Stimulated activated CD8-positive, alpha-beta memory T cell treated with anti-CD3 and anti-CD28 coated beads, Interleukin-12 subunit alpha, Interleukin-12 subunit beta, amount 100 ng/mL, for 4 hours (primary cell): Measurements from ENCODE around the gene CDH4.

Source experiments
- DNase-seq: peaks from one replicate; pipeline ENCODE4 v3.0.0-alpha.2; 2020; ENCODE audit warnings: low read depth

CDH4 gene

DNA sequence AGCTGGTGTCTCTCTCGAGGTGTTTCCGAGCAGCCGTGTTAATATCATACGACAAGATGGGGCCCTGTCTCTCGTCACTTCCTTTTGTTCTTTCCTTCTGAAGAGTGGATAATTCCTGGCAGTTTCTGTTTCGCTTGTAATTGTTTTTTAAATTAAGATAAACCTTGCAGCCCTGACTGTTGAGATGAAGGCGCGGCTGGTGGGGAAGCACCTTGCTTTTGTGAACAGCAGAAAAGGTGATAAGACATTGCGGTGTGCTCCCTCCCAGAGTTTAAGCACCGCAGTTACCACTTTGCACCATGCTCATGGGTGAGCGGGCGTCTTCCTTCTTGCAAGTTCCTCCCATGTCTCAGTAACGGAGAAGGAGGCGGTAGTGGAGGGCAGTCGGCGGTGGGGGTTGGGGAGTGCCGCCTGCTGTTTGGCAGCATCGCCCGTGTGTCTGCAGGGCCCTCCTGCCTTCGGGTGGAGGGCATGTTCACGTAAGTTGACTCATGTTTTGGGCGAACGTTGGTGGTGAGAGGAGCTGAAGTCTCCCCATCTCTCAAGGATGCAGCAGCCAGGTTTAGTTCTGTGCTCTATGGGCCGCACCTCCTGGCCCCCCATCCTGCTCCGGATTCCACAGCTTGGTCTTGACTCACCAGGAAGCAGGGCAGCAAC is 467.8 kb downstream of the CDH4 start:
- peak; percentile 4 for DNase-seq

DNA sequence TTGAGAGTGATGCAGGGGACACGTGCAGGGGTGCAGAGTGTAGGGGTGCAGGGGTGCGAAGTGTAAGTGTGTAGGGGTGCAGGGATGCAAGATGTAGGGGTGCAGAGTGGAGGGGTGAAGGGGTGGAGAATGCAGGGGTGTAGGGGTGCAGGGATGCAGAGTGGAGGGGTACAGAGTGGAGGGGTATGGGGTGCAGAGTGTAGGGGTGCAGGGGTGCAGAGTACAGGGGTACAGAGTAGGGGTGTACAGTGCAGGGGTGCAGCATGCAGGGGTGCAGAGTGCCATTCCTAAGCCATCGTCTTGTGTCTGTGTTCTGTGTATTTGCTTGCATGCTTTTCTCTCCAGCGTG is 468.3 kb downstream of the CDH4 start:
- DNase-seq: no peak

DNA sequence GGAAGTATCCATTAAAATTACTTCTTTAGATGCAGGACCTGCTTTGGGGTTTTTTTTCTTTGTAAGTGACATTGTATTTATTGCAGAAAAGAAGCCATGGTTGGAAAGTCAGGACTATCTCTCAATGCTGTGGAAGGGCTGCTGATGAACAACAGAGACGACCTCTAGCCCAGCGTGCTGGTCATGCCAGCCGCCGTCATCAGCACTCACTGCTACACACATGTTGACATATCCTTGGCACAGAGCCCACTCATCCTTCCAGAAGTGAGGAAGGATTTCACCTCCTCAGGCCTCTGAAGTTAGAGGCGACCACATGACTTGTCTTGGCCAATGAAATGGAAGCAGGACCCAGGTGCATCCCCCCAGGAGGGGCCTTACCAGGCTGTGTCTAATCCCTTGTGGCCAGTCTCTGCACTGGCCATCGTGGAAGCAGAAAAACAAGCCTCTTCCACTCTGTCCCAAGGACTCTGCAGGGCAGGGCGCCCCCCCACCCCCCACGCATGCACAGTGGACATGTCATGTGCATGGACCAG is 470.2 kb downstream of the CDH4 start:
- no peak for DNase-seq

DNA sequence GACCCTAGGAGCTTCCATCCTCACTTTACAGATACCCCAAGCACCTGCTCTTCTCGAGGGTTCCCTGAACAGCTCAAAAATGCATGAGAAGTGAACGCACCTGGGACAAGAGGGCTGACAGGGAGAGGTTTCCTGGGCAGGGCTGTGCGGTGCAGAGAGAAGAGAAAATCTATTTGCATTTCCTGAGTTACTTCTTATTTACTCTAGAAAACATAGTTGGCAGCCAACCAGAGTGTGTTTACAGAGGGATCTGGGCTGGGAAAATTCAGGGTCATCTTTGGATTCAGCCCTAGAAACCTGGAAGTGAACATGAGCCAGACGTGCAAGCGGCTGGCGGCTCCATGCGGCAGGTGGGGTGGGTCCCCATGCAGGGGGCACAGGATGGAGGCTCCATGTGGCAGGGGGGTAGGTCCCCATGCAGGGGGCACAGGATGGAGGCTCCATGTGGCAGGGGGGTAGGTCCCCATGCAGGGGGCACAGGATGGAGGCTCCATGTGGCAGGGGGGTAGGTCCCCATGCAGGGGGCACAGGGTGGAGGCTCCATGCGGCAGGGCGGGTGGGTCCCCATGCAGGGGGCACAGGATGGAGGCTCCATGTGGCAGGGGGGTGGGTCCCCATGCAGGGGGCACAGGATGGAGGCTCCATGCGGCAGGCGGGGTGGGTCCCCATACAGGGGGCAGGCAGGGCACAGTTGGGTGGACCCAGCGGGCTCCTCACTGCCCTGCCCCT is 471.6 kb downstream of the CDH4 start:
- DNase-seq: no peak

DNA sequence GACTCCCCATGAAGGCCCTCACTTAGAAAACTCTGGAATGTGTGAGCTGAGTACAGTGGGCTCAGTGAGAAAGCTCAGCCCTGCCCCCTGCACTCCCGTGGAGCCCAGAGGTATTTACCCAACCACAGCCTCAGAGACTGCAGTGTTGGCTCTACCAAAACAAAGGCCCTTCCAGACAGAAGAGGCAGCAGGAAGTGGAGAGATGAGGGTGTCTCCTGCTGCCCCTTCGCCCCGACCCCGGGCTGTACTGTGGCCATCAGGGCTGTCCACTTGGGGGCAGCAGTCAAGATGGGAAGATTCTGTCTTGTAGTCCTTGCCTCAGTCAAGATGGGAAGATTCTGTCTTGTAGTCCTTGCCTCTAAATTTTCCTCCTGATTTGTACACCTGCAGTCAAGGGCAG is 472.3 kb downstream of the CDH4 start:
- DNase-seq: no peak

DNA sequence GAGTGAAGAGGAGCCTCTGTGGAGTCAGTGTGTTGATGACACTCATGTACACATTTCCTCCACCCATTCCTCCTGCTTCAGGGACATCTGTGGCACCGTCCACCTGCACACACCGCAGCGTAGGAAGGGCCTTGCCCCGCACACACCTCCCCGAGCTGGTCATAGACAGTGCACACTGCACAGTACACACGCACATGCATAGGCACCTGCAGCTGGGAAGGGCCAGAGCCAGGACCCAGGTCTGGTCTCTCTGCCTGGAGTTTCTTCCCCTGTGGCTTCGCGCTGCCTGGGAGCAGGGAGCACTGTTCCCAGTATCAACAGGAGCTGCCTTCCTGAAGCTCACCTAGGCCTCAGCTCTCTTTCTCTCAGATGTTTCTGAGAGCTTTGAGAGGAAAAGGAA is 473.1 kb downstream of the CDH4 start:
- DNase-seq: no peak

DNA sequence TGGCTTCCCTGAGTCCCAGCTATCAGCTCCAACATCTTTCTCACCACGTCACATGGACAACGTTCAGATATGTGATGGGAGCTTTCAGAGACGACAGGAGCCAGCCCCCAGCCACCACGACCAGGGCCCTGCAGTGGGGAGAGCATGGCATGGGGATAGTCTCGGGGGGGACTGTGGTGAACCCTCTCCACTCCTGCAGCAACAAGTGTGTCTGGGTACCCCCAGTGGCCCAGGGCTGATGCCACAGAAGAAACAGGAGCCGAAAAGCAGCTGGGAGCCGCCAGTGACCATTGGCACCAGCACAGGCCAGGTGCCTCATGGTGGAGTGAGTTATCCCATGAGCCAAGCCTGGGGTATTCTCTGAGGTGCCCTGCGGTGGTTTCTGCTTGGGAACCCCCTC is 473.9 kb downstream of the CDH4 start:
- DNase-seq: no peak

DNA sequence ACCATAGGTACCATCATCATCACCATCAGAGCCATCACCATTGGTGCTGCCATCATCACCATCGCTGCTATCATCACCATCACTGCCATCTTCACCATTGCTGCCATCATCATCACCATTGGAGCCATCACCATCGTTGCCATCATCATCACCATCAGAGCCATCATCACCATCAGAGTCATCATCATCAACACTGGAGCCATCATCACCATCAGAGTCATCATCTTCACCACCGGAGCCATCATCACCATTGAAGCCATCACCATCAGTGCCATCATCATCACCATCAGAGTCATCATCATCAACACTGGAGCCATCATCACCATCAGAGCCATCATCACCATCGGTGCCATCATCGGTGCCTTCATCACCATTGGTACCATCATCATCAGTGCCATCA is 474.9 kb downstream of the CDH4 start:
- no peak for DNase-seq

DNA sequence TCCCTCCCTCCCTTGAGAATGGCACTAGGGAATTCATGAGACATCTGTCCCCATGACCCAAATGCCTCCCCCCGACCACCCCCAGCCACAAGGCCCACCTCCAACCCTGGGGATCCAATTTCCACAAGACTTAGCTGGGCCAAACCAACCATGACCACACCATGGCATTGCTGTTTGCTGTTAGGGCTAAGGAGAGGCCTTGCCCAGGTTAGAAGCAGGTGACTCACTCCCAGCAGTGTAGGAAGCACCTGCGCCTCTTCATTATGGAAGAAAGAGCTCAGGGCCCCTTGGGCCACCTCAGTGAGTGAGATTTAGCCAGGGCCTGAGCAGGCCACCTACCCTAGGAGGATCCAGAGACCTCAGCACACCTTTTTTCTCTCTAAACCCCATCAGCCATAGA is 475.7 kb downstream of the CDH4 start:
- no peak for DNase-seq

DNA sequence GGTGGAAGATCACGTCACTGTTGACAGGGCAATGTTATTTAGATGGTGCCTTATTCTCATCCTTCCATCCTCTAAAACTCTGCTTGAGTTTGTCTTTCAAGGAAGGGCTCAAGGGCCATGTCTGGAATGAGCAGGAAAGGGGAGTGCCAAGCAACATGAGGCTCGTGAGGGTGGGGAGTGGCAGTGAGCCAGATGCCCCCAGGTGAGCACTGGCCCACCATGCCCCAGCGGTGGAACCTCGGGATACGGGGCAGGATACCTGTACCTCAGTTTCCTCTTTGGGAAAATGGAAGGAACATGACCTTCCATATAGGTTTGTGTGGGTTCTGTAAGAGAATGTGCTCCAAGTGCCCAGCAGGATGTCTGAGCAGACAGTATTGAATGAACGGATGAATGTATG is 476.3 kb downstream of the CDH4 start:
- DNase-seq: no peak

DNA sequence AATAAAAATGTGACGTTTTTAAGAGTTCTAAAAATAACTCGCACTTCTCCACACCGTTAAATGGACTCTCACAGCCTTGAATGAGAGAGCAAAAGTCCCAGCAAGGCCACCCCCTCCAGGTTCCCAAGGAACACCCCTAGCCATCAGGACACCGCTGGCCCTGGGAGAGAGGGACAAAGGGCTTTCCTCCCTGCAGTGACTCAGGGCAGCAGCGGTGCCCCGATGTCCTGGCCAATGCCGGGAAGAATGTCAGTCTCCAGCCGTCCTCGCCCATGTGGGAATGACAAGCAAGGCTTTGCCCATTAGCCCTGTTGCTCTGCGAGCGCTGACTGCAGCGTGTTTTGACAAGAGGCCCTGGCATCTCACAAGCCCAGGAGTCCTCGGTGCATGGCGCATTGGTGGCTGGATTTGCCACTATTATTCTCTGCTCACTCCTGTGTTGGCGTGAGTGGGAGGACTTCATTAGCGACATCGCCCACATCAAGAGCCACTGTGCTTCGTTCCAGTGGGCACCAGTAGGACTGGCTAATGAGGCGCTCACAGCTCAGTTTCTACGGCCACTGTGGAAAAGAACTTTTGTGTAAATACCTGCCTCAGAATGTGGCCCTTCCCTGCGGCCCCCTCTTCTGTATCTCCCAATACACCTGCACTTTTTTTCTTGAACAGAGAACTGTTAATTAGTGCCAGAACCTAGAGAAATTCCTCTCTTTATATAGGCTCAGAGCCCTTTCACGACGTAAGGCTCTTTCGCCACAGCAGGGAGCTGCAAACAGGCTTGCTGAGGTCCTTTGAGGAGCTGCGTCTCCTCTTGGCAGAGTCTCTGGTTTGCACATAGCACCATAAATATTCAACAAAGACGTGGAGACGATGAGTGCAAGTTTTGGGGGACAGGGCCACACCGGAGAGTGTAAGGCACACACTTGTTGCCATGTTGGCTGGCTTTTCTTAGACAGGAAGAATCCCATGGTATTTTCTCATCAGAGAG is 477.0 kb downstream of the CDH4 start:
- DNase-seq: no peak

DNA sequence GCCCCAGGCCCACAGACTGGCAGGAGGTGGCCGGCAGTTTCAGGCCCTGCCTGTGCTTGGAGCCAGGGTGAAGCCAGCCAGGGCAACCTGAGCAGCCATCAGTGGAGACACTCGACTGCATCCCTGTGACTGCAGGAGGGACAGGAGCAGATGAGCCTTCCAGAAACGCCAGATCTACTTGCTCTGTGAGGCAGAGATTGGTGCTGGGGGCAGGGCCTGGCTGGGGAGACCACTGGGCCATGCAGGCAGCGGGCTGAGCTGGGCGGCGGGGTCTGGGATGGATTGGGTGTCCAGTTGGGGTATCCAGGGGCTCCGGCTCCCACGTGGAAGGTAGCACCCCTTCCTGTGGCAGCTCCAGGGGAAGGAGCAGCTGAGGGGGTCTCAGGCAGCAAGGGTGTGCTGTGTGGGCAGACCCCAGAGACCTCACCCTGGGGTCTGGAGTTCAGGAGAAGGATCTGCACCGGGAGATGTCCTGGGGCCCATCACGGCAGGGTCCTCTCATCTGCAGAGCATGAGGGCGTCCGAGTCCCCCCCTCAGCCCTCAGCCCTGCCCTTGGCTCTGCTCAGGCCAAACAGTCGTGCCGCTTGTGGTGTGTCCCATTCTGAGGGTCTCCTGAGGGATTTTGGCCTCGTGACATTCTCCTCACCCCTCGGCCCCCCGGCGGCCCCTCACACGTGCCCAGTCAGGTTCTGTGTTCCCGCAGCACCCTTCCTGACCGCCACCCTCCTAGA is 478.7 kb downstream of the CDH4 start:
- no peak for DNase-seq

DNA sequence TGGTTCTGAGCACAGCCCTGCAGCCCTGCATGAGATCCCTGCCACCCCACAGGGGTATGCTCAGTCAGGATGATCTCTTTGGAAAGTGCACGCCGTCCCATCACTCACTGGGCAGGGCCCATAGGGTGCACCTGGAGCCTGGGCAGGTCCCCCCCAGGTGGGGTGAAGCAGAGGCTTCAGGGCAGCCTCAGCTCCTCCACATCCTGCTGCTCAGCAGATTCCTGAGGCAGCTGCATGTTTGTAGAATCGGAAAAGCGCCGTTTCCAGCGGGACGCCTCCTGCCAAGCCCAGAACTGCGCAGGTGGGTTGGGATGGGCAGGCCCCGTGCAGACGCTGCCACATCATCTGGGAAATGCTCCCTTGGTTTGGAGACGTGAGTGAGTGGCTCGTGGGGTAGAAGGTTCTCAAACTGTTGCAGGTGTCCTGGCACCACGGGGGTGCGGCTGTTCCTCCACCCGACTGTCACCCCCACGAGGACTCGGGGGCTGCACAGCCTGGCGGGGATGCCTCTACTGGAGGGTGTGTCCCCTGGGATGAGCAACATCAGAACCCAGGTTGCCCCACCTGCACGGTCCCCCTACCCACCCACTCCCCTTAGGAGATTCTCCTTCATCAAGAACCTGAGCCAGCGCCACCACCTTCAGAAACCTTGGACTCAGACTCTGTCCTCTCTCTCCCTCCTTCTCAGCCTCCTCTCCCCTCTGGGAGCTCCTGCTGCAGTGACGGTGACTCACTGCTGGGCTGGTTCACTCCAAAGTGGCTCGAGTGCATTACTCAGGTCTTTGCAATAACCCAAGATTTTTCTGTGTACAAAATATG is 479.5 kb downstream of the CDH4 start:
- DNase-seq: no peak

DNA sequence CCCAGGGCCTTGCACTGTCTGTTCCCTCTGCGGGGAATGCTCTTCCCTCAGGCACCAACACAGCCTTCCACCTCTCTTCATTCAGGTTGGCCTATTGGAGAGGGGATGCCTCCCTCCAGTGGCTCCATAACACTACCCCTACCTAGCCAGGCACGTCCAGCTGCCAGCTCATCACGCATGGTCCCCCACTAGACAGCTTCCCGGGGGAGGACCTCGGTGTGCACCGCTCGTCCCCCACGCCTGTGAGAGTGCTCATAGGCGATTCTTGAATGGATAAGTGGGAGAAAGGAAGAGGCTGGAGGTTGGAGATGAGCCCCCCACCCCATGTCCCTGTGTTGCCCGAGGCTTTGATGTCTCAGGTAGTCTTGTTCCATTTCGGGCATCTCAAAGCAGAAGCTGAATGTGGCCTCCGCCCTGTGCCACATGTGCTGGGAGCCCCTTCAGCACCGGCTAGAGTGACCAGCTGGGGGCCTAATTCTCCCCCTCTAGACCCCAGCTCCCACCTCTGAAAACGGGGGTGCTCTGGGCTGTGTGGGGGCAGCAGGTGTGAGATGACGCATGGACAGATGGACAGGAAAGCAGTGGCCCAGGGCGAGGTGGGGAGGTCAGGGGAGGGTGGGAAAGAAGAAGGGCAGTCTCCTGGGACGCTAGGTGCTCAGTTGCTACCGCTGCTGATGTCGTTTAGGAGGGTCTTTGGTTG is 480.6 kb downstream of the CDH4 start:
- DNase-seq: no peak

DNA sequence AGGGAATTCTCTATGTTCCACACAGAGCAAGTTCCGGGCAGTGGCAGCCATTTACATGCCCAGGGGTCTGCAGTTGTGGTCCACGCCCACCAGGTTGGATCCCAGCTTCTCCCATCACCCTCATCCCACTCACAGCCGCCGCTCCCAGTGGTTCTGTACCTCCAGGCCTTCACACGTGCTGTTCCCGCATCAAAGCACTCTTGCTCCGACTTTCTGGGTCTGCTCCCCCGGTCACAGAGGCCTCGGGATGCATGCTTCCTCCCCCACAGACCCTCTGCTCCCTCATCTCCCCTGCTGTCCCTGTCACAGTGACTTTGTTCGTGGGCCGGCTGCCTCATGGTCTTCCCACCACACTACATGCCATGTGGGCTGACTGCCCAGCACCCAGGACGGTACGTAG is 481.2 kb downstream of the CDH4 start:
- DNase-seq: no peak

DNA sequence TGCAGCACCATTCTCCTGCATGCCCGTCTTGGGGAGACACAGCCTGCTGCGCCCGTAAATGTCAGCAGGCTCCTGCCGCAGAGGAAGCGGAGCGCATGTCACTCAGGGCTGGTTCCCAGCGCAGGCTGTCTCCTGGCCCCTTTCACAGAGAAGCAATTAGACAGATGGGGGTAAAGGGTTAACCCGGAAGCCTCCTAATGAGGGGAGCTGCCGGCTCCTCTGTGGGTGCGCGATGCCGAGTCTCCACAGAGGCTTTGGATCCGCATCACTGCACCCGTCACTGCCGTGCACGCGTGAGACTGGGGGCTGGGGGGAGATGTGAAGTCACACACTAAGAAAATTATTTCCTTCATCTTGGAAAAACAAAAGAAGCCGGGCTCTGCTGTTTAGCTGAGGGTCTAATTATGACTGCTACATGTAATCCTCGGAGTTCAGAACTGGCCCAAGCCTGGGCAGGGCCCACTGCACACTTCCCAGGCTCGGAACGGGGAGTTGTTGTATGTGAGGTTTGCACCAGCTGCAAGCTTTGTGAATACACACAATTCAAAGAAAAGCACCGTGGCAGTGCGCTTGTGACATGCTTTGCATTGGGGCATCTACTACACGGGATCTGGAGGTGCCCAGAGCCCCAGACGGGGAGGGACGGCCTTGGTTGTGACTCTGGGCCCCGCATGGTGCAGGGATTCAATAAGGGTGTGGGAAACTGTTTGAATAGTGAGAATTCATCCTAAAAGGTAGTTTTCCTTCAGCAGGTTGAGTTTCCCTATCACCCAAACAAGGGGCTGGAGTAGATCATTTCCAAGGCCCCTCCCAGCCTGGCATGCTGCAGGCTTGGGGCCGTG is 482.1 kb downstream of the CDH4 start:
- DNase-seq: no peak

DNA sequence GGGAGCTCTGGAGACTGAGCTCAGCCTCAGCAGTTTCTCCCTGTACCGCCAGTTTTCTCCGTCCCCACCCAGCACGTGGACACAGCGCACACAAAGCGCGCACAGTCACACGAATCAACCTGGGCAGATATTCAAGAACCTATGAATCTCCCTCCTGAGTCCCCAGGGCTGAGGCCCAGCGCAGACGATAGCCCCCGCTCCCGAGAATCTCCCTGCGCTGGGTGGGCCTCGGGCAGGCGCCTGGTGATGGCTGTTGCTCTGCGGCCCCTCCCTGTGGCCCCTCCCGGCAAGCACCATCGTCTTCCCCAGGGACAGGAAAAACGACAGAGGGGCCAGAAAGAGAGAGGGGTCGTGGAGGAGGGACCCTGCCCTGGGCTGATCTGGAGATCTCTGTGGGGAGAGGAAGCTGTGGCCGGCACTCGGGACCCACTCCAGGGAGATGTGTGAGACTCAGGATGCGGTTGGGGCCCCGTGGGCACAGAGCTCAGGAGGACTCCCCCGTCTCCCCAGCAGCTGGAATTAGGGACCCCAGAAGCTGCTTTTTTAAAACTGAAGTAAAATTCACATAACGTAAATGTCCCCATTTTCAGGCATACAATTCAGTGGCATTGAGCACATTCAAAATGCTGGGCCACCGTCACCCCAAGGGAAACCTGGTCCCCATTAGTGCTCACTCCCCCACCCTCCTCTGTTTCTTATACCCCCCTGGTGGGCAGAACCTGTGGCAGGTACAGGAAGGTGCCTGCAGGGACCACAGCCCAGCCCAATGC is 482.9 kb downstream of the CDH4 start:
- DNase-seq: no peak

DNA sequence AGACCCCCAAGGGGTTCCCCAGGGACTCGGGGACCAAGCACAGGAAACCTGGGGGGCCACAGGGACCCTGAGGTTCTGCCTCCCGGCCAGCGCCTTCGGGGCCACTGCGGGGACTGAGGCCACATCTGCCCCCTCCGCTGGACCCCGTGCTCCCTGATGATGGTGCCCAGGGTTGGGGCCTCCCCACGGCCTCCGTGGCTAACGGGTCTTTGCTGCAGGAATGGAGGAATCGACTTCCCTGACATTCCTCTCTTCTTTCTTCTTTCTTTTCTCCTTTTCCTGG is 483.4 kb downstream of the CDH4 start:
- no peak for DNase-seq
